Fibroblast of skin of left quadriceps (primary cell): ENCODE measurements around the gene MICALL1.
A peak's percentile ranks its signal among the peaks of the same experiment; 100 is the strongest.

ENCODE experiments used
- DNase-seq, 2 experiments: peaks; one replicate each; pipeline ENCODE4 v3.0.0-alpha.2; 2013; ENCODE audit warnings: low read depth in 2 of 2

The MICALL1 gene

GRCh38 chr22:37904572-37905533, 1.2 kb upstream of the MICALL1 start:
- DNase-seq: peak; percentile 94

- no peak for DNase-seq
Observed at GRCh38 chr22:37906364-37907008, 389 bp downstream of the MICALL1 start.

DNA sequence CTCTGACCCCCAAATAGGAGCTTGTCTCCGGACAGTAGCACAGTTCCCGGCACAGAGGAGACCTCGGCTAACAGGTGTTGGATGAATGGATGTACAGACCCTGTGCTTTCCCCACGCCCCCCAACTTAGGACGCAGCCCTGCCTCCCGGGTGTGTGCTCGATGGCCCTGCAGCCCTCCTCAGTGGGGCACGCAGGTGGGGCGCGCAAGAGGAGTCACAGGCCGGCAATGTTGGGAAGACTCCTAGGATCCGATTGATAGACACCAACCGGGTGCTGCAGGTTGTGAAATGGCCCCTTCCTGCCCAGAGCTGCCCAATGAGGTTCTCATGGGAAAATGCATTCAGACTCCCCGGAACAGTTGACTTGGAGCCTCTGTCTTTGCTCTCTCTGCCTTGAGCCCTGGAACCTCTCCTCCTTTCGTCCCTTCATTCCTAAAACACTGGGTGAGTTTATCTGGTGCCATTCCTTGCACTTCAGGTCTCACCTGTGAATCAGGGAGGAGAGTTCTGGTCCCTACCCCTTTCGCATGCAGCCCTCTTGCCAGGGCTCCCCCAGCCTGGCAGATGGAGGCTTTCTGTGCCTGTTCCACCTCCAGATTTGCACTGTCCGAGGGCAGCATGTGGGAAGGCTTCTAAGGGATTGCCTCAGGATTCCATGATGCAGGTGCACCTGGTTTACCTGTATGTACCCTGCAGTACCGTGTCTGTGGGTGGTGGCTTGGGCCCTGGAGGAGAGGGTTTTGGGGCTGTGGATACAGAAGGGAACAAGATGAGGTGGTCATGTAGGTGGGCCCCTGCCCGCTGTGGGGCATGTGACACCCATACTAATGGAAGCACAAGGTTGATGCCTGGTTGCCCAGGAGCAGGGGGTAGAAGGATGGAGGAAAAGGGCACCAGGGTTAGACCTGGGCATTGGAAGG, 1.2 kb downstream of the MICALL1 start:
- no peak for DNase-seq

GRCh38 chr22:37909766-37910165, 3.7 kb downstream of the MICALL1 start:
- DNase-seq: peak; percentile 60 to 62

GRCh38 chr22:37910890-37911672, 5.0 kb downstream of the MICALL1 start:
- DNase-seq: no peak

DNA sequence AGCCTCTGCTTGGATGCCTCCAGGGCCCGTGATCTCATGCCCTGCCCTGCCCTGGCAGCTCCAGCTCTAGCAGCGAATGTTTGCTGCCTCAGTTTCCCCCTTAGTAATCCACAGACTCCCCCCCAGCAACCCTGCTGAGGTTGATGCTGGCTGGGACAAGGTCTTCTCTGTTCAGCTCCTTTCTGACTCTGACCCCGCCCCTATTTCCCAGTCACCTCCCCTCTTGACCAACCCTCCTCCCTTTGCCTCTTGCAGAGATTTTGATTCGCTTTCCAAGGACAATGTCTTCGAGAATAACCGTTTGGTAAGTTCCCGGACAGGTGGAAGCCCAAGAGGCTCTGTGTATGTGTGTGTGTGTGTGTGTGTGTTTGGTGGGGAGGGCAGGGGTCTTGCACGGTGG, 5.6 kb downstream of the MICALL1 start:
- DNase-seq: no peak

DNA sequence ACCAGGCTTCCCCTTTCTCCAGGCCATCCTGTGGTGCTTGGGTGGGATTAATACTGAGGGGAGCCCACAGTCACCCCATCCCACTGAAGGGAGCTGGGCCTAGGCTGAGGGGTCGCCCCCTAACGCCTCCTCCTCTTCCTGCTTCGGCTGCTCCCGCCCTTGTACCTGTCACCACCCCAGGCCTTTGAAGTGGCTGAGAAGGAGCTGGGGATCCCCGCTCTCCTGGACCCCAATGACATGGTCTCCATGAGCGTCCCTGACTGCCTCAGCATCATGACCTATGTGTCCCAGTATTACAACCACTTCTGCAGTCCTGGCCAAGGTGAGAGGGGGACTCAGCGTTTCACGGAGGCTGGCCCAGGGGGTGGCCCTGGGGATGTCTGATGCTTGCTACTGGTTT, 6.1 kb downstream of the MICALL1 start:
- DNase-seq: no peak

DNA sequence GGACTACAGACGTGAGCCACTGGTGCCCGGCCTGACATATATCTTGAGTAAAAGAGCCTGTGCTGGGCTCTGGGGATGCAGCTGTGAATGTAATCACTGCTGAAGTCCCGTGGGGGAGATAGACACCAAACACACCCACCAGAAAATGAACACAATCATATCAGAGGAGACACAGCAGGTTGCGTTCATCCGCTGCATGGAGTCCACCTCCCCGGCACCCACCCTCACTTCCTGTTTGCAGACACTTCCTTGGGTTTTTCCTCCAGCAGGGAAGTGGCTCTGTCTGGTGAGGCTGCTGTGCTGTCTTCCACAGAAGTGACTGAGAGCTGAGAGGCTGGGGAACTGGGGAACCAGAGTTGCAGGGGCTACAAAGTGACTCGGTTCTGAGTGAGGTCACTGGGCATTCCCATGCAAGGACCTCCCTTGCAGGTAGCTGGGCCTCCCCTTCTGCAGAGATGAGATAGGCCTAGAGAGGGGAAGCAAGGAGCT, 7.2 kb downstream of the MICALL1 start:
- DNase-seq: no peak

DNA sequence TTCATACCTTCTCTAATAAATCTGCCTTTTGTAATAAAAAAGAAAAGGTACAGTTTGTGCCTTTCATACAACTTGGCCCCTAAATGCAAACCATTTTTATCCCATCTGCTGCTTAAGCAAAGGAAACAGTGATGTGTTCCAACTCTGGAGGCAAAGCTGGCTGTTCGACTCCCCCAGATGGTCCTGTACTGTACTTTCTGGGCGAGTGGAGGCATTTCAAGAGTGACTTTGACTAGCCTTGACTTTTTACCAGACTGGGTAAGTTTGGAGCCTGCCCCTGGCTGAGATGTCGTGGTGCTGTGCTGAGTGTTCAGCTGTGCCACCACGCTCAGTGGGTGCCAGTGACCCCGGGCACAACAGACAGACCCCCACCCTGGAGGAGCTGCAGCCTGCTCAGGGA, 10.2 kb downstream of the MICALL1 start:
- no peak for DNase-seq

DNA sequence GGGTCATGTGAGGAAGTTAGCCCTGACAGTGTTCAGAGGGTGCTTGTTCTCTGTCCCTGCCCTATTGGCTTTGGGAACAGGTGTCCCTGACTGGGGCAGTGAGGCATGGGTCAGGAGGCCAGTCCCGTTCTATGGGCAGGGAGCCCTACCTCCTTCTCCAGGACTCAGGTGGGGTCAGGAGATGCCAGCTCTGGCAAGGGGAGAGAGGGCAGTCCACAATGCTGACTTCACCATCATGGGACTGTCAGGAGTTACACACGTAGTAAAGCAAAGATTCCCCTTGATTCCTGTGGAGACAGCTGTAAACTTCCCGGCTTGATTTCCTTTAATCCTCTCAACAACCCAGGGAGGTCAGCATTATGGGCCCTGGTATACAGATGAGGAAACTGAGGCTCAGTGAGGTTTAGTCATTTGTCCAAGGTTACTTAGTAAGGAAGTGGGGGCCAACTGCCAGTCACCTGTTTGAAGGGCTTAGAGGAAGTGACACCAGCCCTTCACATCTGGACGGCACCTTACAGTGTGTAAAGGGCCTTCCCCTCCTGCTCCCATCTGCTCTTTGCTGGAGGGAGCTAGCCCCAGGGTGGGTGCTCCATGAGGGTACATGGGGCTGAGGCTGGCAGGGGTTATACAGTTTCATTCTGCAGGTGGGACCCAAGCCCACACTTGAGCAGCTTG, 11.9 kb downstream of the MICALL1 start:
- no peak for DNase-seq

DNA sequence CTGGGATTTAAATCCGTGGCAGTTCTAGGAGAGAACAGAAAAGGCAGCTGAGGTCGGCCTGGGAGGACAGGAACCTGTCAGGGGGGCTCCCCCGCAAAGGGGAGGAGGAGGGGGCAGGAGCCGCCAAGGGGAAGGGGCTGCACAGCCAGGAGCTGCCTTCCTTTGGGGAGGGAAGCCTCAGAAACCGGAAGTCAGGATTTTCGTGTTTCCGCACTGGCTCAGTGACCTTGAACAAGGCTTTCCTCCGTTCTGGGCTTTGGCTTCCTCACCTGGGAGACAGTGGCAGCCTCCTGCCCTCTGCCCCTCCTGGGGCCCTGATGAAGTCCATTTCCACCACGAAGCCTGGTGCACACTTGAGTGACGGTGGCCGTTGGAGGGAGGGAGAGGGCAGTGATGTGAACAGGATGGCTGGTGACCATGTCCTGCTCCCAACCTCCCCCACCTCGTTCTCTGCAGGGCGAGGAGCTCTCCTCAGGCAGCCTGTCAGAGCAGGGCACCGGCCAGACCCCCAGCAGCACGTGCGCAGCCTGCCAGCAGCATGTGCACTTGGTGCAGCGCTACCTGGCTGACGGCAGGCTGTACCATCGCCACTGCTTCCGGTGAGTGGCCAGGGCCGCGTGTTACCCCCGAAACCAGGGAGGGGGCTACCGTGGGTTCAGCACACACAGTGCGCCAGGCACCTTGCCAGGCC, 12.6 kb downstream of the MICALL1 start:
- no peak for DNase-seq

DNA sequence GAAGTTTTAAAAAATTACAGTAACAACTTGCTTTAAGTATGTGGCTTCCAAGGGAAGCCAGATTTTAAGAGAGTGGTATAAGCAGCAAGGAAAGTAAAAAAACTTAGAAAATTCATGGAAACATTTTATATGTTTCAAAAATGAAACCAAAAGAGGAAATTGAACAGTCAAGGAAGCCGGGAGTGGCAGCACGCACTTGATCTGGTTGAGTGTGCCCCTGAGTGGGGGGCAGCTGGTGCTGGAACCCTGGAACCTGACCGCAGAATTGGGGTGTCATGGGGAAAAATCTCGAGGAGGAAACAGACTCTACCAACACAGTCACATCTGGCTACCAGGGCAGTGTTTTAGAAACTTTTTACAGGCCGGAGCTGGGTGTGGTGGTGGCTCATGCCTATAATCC, 14.0 kb downstream of the MICALL1 start:
- no peak for DNase-seq

- DNase-seq: no peak
Observed at GRCh38 chr22:37922191-37922590, 16.1 kb downstream of the MICALL1 start.

DNA sequence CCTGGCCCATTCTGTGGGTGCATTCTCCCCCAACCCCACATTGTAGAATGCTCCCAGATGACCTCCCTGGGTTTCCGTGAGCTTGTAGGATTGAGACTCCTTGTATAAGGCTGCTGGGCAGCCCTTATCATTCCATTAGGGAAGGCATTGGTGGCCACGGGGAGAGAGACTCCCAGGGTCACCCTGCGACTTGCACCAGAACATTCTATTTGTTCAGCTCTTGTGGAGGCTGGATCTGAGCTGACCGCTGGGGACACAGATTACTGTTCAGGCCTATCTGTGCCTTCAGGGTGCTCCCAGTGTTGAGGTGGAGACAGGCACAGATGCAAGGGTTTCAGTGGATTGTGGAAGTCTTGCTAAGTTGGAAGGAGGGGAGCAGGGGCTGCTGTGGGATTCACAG, 17.8 kb downstream of the MICALL1 start:
- DNase-seq: no peak

GRCh38 chr22:37924386-37925065, 18.4 kb downstream of the MICALL1 start:
- no peak for DNase-seq

GRCh38 chr22:37925330-37925729, 19.2 kb downstream of the MICALL1 start:
- DNase-seq: no peak

DNA sequence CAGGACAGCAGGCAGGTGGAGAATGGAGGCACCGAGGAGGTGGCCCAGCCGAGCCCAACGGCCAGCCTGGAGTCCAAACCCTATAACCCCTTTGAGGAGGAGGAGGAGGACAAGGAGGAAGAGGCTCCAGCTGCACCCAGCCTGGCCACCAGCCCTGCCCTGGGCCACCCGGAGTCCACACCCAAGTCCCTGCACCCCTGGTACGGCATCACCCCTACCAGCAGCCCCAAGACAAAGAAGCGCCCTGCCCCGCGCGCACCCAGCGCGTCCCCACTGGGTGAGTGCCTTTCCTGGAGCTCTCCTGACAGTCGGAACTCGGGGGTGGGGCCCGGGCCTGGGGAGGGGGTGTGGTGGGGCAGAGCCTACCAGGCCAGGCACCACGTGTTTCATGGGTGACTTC, 19.7 kb downstream of the MICALL1 start:
- DNase-seq: no peak

DNA sequence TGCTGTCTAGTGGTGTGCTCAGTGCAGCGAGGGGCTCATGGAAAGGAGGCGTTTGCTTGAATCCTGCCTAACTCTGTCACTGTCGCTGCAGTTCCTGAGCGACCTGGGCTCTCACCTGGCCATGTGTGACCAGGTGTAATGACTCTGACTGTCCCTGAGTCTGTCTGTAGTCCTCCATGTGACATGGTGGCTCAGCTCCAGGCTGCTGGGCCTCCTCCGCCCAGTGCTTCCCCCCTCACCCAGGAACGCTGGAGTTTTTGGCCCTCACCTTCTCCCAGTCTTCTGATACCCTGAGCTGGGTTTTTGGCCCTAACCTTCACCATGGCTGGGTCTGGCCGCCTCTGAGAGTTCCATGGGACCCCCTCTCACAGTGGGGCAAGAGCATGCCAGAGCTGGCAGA, 20.3 kb downstream of the MICALL1 start:
- DNase-seq: no peak
